Endometrial microvascular endothelial cells (primary cell): ENCODE results near the gene ASB6. TPM values are rescaled to one million over a fixed set of nuclear protein-coding genes. Genes with fewer than 3 reads are reported as not detected.
"Not testable (repeated sequence)": the region's sequence is repeated elsewhere in the genome, so short reads cannot be mapped to it uniquely, and the experiment has no call there.

ENCODE experiments used
- in situ Hi-C: cut with HindIII; loops from 2 replicates; pipeline ENCODE4 v1.10.0; 2017; ENCODE audit warnings: low sequenced_read_pairs, low pct_unique_long_range_greater_than_20kb; ENCODE audit errors: inconsistent ontology term
- total RNA-seq: library from RNA; depleted of rRNA; stranded (reverse); fragments of >200 nt; gene quantifications from one replicate; pipeline ENCODE4 v1.2.3, GENCODE V29; 2015; ENCODE audit errors: inconsistent ontology term

ASB6 gene
- total RNA-seq, 1 donor from 2014 or later, result 33.6 TPM

GRCh38 chr9:129669141-129669718 lies 27.3 kb upstream of the ASB6 start:
- in situ Hi-C loops, result no loop called here

- in situ Hi-C loops, result no loop called here
These were observed 25.9 kb upstream of the ASB6 start for GRCh38 chr9:129667850-129668249.

- in situ Hi-C loops, result no loop called here
These were observed 25.4 kb upstream of the ASB6 start for GRCh38 chr9:129667378-129667777.

- in situ Hi-C loops, result no loop called here
These were observed 24.6 kb upstream of the ASB6 start for GRCh38 chr9:129666575-129666974.

- in situ Hi-C loops, result no loop called here
These were observed 24.0 kb upstream of the ASB6 start for GRCh38 chr9:129665814-129666520.

- in situ Hi-C loops, result no loop called here
These were observed 23.4 kb upstream of the ASB6 start, which contains the start of gene PRRX2 for GRCh38 chr9:129665389-129665775. Gene PRRX2 (plus strand): TSS chr9:129665647. CDS start chr9:129665868, 221 bp downstream.

- in situ Hi-C loops, result no loop called here
These were observed 22.9 kb upstream of the ASB6 start for GRCh38 chr9:129664746-129665388.

- in situ Hi-C loops, result not testable (repeated sequence)
These were observed 20.3 kb upstream of the ASB6 start for GRCh38 chr9:129662239-129662638.

GRCh38 chr9:129661029-129661428 lies 19.1 kb upstream of the ASB6 start:
- in situ Hi-C loops, result no loop called here

GRCh38 chr9:129656795-129657390 lies 14.9 kb upstream of the ASB6 start:
- in situ Hi-C loops, result no loop called here

GRCh38 chr9:129655696-129656095 lies 13.7 kb upstream of the ASB6 start:
- in situ Hi-C loops, result no loop called here

GRCh38 chr9:129655154-129655553 lies 13.2 kb upstream of the ASB6 start:
- in situ Hi-C loops, result no loop called here

- in situ Hi-C loops, result no loop called here
These were observed 12.6 kb upstream of the ASB6 start for GRCh38 chr9:129654554-129655040.

GRCh38 chr9:129653823-129654553 lies 12.0 kb upstream of the ASB6 start:
- in situ Hi-C loops, result no loop called here

- in situ Hi-C loops, result no loop called here
These were observed 8.8 kb upstream of the ASB6 start for GRCh38 chr9:129650680-129651235.

- in situ Hi-C loops, result no loop called here
These were observed 8.1 kb upstream of the ASB6 start for GRCh38 chr9:129649726-129650679.

- in situ Hi-C loops, result no loop called here
These were observed 6.8 kb upstream of the ASB6 start for GRCh38 chr9:129648764-129649115.
